Midbrain (tissue), 1 donor: ENCODE measurements around the gene IQSEC1.

Source experiments
- DNase-seq: peaks from one replicate; lab custom pipeline; 2025; lab: John Stamatoyannopoulos, UW

Gene IQSEC1

DNA sequence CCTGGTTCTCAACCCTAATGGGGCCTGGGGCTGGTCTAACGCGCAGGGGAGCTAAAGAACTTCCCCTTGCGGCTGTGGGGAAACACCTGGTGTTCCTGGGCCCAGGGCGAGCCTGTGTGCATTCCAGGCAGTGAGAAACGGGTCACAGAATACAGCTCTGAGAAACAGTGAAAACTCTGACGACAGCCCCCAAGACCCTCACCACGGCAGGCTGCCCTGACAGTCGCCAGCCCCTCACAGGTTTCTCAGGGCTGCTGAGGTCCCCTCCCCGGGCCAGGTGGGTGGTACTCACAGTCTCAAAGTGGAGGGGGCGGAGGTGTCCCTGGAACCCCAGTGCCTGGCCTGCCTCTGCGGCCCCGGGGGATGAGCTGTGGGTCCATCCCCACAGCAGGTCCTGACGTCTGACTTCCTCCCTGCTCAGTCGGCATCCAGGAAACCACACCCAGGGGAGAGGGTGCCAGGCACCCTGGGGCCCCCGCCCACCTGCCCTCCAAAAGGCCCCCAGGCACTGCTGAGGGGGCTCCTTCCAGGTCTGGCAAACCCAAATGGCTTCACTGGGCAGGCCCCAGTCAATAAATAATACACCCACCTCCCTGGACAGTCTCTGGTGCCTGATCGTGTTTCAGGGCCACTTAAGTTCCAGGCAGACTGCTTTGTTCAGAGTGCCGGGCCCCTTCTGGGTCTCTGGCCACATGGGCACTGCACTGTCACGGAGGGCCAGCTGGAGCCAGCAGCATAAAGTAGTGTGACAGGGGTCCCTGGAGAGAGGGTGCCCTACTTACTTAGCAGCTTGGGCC, 57.7 kb downstream of the IQSEC1 start:
- DNase-seq, result no peak

DNA sequence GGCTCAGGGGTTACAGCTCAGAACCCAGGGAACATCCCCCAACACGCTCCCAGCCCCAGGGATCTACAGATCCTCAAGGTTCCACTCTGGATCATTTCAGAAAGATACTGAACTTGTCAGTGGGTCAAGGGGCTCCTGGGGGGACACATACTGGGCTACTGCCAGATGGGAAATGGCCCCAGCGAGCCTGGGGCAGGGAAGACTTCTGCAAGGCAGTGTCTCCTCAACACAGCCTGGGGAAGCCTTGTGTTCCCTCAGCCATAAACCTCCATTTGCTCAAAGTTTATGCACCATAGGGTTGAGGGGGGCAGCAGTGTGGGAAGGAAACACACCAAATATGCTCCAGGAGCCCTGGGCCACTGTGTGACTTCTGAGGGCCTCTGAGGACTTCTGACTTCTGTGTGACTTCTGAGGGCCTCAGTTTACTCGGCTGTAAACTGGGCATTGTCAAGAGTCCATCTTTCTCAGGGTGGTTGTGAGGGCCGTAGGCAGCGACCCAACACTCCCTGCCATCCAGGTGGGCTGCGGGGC, 58.4 kb downstream of the IQSEC1 start:
- DNase-seq, result no peak

DNA sequence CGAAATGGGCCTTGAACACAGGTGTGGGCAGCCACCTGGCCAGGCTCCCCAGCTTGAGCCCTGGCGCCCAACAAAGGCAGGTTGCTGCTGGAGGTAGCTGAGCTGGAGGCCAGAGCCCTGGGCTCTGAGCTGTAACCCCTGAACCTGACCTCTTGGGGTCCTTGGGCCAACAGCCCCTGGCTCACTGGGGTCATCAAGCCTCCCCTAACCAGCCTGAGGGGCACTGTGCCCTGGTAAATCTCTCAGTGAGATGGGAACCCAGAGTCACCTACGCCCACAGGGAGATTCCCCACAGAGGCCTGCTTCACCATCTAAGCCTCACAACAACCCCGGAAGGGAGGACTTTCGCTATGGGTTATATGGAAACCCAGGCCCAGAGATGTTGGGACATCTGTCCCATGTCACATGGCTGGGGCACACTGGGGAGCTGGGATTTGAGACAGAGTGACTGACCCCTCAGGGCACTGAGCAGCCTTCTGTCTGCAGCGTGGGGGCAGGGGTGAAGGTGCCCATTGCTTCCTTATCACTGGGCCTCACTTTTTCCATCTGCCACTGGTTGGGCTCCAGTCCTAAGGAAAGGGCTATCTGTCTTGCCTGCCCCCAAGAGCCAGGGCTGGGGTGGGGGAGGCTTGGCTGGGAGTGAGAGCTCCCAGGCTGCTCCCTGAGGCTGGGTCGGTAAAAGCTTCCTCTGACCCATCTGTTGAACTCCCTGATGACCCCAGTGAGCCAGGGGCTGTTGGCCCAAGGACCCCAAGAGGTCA, 59.1 kb downstream of the IQSEC1 start:
- no peak for DNase-seq

DNA sequence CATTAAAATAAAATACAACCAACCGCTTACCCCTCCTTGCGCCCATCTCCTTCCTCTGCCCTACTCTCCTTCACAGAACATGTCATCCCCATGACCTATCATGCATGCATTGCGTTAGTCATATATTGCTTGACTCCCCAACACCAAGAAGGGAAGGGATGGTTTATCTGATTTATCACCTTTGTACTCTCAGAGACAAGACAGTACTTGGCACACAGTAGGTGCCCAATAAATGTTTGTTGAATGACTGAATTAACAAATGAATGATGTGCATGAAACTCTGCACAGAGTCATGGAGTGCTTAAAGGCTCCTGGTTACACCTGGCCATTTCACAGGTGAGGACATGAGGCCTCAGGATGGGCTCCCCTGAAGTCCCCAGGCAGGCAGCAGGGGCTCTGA, 59.7 kb downstream of the IQSEC1 start:
- DNase-seq, result no peak

DNA sequence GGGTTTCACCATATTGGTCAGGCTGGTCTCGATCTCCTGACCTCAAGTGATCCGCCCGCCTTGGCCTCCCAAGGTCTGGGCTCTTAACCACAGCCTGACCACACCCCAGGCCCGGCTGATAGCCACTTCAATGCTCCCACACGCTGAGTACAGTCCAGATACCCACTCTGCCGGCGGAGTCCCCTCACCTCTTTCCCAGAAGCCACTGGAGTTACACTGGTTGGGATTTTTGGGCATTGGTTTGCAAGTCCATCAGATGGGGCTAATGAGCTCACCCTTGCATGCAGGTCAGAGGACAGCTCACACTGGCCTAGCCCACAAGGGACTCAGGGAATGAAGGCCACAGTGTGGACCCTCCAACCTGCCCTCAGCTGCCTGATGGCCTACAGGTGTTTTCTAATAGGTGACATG, 60.1 kb downstream of the IQSEC1 start:
- DNase-seq, result no peak

DNA sequence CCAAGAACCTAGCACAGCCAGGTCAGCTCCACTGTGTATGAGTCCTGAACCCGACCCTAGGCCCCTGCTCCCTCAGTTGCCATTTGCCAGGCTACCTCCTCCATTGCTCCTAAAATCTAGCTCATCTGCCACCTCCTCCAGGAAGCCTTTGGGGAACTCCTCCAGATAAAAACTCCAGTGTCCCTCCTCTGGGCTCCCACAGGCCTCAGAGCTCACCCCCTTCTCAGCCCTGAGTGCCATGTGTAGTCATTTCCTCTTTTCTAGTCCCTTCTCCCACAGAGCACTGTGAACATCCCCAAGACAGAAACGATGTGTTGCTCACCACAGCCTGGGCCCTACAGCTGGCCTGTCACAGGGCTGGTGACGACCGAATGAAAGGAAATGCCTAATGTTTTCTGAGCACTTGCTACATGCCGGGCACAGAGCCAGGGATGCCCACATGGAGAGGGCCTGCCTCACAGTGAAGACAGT, 61.0 kb downstream of the IQSEC1 start:
- DNase-seq, result peak; percentile 43

DNA sequence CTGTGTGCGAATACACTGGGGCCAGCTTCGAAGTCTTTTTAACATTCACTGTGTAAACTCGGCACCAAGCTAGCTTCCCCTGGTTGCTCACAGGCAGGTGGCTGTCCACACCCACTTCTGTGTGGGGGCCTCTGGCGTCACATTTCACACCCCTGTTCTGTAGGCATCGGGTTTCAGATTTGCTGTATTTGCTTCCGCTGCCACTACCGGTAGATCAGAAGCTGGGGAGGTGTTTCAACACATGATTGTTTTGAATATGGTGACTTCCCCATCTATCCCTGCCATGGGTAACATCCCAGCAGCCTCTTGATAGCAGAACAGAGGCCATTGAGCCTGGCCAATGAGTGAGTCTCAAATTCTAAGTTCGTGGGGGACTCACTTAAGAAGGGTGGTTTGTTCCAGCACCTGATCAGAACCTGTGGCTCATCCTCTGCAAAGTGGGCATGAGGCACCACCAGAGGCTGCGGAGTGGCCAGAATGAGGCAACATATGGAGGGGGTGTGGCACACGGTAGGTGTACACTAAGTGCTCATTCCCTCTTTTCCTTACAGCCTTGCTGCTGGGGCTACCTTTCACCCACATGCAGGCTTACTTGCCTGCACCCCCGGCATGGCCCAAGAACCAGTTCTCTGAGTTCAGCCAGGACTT, 61.5 kb downstream of the IQSEC1 start:
- no peak for DNase-seq

DNA sequence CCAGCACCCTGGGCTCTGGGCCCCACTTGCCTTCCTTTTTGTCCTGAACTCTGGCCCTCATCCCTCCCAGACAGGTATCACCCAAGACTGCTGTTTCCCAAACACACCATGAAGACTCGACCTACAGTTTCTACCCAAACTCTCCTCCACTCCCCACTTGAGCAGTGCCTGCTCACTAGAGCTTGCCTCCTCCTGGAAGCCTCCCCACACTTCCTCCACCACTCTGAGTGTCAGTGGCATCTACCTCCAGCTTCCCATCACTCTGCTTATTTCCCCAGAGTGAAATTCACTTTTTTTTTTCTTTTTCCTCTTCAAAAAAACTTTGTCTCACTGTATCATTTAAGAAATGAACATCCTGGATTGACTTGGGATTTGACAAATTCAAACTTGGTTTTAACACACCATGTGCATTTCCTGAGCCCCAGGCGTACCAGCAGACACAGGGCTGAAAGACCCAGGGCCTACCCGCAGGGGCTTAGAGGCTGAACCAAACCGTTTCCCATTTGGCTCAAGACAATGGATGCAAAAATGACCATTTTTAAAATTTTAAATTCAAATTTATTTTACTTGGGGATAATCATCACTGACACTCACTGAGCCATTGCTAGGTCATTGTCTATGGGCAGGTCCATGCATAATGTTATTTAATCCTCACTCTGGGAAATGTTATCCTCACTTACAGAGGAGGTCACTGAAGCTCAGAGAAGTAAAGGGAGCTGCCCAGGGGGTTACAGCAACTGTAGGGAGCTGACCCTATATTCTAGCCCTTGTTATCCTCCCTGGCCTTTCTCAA, 62.3 kb downstream of the IQSEC1 start:
- DNase-seq, result no peak

DNA sequence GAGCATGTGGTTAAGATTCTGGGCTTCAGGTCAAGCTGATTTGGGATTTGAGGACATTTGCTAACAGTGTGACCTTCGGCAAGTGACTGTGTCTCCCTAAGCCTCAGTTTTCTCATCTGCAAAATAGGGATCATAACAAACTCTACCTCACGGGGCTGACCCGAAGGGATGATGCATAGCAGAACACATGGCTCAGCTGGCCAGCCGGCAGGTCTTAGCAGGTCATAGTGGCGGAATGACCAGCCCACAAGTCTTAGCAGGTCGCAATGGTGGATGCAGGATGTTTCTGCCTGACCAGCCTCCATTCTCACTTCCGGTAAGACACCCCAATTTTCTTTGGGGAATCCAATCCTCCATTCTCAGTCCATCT, 63.3 kb downstream of the IQSEC1 start:
- no peak for DNase-seq

DNA sequence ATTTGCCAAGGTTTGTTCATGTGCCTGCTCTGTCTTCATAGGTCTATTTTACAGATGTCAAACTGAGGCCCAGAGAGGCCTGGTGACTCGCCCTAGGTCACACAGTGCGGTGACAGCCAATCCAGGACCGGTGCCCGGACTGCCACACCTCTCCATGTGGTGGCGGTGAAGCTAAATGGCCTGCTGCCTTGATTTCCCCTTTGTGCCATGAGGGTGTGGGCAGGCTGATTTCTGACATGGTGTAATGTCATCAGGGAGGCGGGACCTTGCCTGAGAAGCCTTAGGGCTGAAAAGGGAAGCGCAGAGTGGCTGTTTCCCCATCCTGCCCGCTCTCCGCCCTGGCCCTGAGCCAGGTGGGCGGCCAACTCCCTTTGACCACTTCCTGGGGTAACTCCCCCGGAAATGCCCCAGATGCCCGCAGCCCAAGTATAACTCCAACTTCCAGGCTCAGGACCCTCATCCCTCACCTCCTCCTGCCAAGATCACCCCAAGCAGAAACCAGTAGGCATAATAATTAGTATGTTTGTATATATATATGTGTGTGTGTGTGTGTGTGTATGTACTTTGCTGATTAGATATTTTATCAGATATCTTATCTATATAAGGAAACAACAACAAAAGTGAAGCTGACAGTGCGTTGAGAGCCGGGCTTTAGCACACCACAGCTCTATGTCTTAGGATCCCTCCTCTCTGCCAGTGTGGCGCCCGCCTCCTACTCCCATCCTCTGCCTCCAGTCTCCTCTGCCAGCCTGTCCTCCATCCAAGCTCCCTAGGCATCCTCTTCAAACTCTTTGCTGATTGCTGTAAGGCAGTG, 63.9 kb downstream of the IQSEC1 start:
- DNase-seq, result peak; percentile 30

DNA sequence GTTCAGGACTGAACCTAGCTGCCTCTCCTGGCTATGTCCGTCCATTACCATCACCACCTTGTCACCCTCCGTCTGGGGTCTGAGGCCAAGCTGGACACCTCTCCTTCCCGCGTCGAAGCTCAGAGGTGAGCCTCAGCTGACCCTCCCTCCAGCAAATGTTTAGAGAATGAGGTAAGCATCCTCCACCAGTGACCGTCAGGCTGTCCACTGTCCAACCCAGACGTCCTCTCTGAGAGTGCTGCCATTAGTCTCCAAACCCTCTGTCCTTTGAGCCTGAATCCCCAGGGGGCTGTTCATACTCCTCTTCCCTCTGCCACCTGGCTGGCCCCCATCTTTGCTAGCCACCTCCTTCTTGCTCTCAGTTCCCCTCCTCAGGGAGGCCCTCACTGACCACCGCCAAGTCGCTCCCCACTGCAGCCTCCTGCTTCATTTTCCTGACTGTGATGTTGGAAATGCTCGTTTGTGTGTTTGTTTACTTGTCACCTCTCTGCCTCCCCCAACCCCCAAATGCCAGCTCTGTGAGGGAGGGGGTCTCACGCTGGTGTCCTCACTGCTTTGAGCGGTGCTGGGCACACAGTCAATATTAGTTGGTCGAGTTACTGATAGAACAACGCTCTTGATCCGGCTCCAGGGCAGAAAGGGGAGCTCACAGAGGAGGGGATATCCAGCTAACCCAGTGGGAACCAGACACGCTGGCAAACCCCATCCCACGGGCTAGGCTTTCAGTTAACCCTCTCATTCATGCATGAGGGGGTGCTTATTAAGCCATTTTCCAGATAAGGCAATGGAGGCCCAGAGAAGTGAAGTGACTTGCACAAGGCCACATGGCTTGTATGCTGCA, 64.9 kb downstream of the IQSEC1 start:
- DNase-seq, result no peak

DNA sequence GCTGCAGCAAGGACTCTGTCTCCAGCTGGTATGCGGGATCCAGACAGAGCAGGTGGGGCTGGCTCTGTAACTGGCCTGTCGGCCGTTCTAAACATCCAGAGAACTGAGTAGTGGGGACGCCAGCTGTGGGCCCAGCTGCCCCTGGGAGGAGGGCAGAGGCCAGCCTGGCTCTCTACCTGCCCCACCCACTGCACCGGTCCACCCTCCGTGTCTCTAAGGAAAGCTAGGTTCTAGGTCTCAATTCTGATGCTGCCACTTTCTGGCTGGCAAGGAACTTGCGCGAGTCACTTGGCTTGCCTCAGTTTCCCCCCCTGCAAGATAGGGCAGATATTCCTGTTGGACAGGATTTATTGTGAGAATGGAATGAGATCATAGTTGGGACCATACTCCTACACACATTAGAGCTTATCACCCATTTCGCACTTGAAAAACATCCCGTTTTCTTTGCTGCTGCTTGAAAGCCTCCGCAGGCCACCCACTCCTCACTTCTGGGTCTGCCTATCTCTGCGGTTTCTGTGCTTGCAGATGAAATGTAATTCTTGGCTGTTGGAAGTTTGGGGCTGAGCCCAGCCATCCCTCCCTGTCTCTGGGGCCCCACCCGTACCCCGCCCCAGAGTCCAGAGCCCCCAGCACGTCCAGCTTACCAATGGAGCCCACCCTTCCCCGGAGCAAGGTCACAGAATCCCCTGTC, 65.8 kb downstream of the IQSEC1 start:
- DNase-seq, result no peak

DNA sequence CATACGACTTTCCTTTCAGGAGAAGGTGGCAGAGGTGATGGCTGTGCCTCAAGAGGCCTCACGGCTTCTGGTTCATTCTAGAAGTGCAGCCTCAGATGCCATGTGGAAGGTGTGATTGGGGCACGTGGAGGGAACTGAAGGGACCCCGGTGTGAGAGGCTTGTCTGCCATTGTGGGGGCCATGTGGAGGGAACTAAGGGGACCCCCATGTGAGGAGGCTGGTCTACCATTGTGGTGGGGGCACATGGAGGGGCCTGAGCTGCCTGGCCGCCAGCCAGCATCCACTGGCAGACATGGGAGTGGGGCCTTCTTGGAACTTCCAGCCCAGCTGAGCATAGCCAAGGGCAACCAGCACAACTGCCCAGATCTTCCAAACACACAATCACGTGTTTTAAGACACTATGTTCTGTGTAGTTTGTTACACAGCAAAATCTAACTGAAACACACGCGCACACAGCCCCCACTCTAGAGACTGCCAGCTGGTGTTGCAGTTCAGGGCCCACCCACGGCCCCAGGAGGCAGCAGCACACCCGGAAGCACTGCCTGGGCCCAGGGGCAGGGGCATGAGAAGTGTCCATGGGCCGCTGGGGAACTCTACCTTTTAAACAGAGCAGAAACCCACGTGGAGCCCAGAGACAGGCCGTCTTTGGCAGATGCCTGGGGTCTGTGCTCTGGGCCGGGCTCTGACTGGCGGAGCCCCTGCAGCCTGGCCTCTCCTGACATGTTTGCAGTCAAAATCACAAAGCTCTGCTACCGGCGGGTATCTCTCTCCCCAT, 66.8 kb downstream of the IQSEC1 start:
- no peak for DNase-seq

DNA sequence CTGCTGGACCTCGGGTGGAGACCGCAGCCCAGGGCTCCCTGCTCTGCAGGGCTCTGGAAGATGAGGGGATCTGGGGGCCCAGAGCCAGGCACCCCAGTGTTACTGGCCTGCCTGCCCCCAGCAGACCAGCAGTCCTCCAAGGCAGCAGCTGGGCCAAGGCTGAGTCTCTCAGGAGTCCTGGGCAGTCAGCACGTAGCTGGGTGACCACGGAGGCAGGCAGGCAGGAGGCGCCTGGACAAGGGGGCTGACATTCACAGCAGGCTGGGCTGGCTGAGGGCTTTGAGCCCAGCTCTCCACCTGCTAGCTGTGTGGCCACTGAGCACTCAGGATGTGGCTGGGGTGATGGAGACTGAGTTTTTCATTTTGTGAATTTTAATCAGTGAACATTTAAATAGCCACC, 67.9 kb downstream of the IQSEC1 start:
- no peak for DNase-seq

DNA sequence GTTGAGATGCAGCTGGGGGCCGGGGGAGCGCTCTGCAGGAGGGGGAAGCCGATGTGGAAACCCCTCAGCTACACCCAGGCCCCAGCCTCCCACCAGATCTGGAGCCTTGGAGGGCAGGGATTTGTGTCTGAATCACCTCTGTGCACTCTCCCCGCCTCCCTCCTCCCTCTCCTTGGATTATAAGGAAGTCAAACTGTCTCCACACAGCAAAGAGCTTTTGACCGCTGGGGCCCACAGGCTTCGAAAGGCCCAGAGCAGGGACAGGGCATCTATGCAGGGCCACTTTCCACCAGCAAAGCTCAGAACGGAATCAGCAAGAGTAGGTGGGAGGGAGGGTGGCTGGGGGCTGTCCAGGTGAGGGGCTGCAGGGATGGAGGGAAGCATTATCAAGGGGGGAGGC, 68.9 kb downstream of the IQSEC1 start:
- no peak for DNase-seq

DNA sequence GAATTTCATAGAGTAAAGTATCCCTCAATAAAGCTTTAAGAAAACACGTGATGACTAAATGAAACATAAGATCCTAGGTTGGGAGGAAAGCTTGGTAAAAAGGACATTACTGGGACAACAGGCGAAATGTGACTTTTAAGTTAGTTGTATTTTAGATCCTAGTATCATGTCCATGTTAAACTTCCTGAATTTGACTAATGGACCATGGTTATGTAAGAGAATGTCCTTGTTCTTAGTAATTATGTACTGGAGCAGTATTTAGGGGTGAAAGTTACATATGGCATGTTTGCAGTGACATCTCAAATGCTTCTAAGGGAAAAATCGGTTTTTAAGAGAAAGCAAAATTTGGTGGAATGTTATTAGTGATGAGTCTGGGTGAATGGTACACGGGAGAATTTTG, 69.6 kb downstream of the IQSEC1 start:
- DNase-seq, result no peak

DNA sequence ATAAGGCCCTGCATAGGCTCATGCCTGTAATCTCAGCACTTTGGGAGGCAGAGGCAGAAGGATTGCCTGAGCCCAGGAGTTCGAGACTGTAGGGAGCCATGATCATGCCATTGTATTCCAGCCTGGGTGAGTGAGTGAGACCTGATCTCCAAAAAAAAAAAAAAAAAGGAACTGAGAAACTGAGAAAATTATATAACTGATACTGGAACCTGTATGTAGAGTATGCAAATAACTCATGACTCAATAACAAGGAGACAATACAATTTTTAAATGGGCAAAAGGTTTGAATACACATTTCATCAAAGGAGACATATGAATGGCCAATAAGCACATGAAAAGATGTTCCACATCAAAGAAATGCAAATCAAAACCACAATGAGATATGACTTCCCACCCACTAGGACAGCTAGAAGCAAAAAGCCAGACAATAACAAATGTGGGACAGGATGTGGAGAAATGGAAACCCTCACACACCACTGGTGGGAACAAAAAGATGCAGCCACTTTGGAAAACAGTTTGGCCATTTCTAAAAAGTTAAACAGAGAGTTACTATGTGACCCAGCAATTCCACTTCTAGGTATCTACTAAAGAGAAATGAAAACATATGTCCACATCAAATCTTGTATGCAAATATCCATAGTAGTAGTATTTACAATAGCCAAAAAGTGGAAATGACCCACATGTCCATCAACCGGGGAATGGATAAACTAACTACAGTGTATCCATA, 70.7 kb downstream of the IQSEC1 start:
- DNase-seq, result no peak
